ENCODE results near the gene NINJ2.

GRCh38 chr12:552466-552865, 110.8 kb downstream of the NINJ2 start:
- TF ChIP-seq POLR2A (IDR thresholded peaks at IDR 0.05) (no peak), CTCF (IDR thresholded peaks at IDR 0.05) (no peak)
